IPS-18a (cell line): ENCODE results near the gene CDKN2C.
"Not testable (repeated sequence)": the region's sequence is repeated elsewhere in the genome, so short reads cannot be mapped to it uniquely, and the experiment has no call there.

Experiments
- H3K27ac ChIP-seq: one replicate; pipeline ENCODE4 v1.5.1; 2013; ENCODE audit warnings: low read length
- H3K27me3 ChIP-seq: one replicate; pipeline ENCODE4 v1.6.1; 2013; ENCODE audit warnings: mild to moderate bottlenecking, low read length; ENCODE audit not compliant: control insufficient read depth, insufficient read depth
- H3K36me3 ChIP-seq: one replicate; pipeline ENCODE4 v1.6.1; 2013; ENCODE audit warnings: low read depth, low read length; ENCODE audit not compliant: control insufficient read depth
- H3K4me1 ChIP-seq: one replicate; pipeline ENCODE4 v1.6.1; 2013; ENCODE audit warnings: low read depth, low read length; ENCODE audit not compliant: control insufficient read depth
- H3K4me3 ChIP-seq: one replicate; pipeline ENCODE4 v1.5.1; 2013; ENCODE audit warnings: low read length
- H3K9ac ChIP-seq: one replicate; pipeline ENCODE4 v1.6.1; 2013; ENCODE audit warnings: mild to moderate bottlenecking, low read length, moderate library complexity
- H3K9me3 ChIP-seq: one replicate; pipeline ENCODE4 v1.6.1; 2013; ENCODE audit warnings: low read depth, low read length; ENCODE audit not compliant: control insufficient read depth

CDKN2C gene

GRCh38 chr1:50969611-50970508 is at the start of gene CDKN2C:
CDKN2C (plus strand) TSS chr1:50970245; CDS start chr1:50970369, 124 bp downstream.
- Histone ChIP-seq H3K9ac (no peak within 1 kb of the TSS), H3K27ac (no peak within 1 kb of the TSS)

GRCh38 chr1:50920409-50920808 is 49.6 kb upstream of the CDKN2C start:
- H3K27ac ChIP-seq = no peak overlapping the region
- no peaks in the 10 kb centered on the region for H3K9me3 ChIP-seq
- no peaks in the 10 kb centered on the region for H3K4me1 ChIP-seq
- no peaks in the 10 kb centered on the region for H3K27me3 ChIP-seq
- H3K36me3 ChIP-seq = no peaks in the 10 kb centered on the region
- no peak overlapping the region for H3K4me3 ChIP-seq
- no peak overlapping the region for H3K9ac ChIP-seq

More at GRCh38 chr1:50969611-50970508, at the start of gene CDKN2C:
- Histone ChIP-seq H3K4me1 (peaks cover 13% of the 10 kb centered on the region), H3K4me3 (peak within 1 kb of the TSS; percentile 56), H3K9me3 (no peaks in the 10 kb centered on the region), H3K36me3 (no peaks in the 10 kb centered on the region), H3K27me3 (peaks cover 96% of the 10 kb centered on the region)

GRCh38 chr1:50921029-50921428 is 49.0 kb upstream of the CDKN2C start:
- no peak overlapping the region for H3K9ac ChIP-seq
- no peaks in the 10 kb centered on the region for H3K27me3 ChIP-seq
- H3K9me3 ChIP-seq = no peaks in the 10 kb centered on the region
- no peak overlapping the region for H3K27ac ChIP-seq
- no peaks in the 10 kb centered on the region for H3K4me1 ChIP-seq
- no peak overlapping the region for H3K4me3 ChIP-seq
- H3K36me3 ChIP-seq = no peaks in the 10 kb centered on the region

DNA sequence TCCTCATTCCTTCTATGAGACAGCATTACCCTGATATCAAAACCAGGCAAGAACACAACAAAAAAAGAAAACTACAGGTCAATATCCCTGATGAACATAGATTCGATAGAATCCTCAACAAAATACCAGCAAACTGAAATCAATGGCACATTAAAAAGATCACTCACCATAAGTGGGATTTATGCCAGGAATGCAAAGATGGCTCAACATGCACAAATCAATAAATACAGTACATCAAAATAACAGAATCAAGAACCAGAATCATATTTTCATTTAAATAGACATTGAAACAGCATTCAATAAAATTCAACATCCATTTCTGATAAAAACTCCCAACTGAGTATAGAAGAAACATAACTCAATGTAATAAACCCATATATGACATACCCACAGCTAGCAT is 46.5 kb upstream of the CDKN2C start:
- H3K36me3 ChIP-seq = no peaks in the 10 kb centered on the region
- no peak overlapping the region for H3K9ac ChIP-seq
- H3K4me3 ChIP-seq = no peak overlapping the region
- H3K27ac ChIP-seq = no peak overlapping the region
- H3K27me3 ChIP-seq = no peaks in the 10 kb centered on the region
- H3K9me3 ChIP-seq = no peaks in the 10 kb centered on the region
- H3K4me1 ChIP-seq = no peaks in the 10 kb centered on the region

DNA sequence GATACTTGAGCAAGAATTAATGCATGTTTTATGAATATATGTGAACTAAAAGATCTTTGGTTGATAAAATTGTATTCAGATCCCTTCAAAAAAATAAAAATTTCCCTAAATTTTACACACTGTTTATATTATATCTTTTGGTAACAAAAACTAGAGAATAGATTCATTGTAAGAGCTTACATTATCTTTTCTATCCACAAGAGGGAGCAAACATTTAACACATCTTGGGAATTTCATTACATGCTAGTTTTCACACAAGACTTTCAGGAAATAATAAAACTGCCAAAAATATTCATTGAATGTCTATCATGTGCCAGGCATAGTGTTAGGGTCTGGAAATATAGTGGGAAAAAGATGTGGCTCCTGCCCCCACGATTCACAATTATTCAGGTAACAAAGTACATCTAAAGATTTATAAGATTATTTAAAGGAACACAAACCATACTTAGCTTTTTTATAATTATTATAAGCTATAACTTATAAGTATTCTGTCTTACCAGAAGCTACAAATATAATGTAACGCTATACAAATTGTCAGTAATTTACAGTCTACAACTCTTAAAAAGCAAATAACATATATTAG is 40.6 kb upstream of the CDKN2C start:
- no peaks in the 10 kb centered on the region for H3K4me1 ChIP-seq
- no peaks in the 10 kb centered on the region for H3K36me3 ChIP-seq
- no peaks in the 10 kb centered on the region for H3K27me3 ChIP-seq
- H3K9ac ChIP-seq = no peak overlapping the region
- H3K4me3 ChIP-seq = no peak overlapping the region
- no peaks in the 10 kb centered on the region for H3K9me3 ChIP-seq
- H3K27ac ChIP-seq = no peak overlapping the region

DNA sequence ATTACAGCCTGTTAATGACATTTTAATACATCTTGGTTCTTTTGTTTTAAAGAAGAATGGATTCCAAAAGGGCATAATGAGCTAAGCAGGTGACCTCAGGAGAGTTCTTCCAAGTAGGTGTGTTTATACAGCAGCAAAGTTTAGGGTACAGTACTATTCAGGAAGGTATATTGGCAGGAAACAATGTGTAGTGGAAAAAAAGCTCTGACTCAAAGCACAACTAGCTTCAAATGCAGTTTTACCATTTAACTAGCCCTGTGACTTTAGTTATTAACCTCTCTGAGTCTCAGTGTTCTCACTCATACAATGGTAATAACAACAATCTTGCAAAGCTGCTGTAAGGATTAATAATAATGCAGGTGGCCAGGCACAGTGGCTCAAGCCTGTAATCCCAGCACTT is 39.9 kb upstream of the CDKN2C start:
- Histone ChIP-seq H3K4me3 (no peak overlapping the region), H3K27me3 (no peaks in the 10 kb centered on the region), H3K9me3 (no peaks in the 10 kb centered on the region), H3K9ac (no peak overlapping the region), H3K36me3 (no peaks in the 10 kb centered on the region), H3K27ac (no peak overlapping the region), H3K4me1 (no peaks in the 10 kb centered on the region)

- H3K36me3 ChIP-seq = no peaks in the 10 kb centered on the region
- no peak overlapping the region for H3K4me3 ChIP-seq
- no peaks in the 10 kb centered on the region for H3K27me3 ChIP-seq
- H3K4me1 ChIP-seq = no peaks in the 10 kb centered on the region
- no peaks in the 10 kb centered on the region for H3K9me3 ChIP-seq
- H3K27ac ChIP-seq = no peak overlapping the region
- no peak overlapping the region for H3K9ac ChIP-seq
Observed at GRCh38 chr1:50930965-50931737, 38.9 kb upstream of the CDKN2C start.

DNA sequence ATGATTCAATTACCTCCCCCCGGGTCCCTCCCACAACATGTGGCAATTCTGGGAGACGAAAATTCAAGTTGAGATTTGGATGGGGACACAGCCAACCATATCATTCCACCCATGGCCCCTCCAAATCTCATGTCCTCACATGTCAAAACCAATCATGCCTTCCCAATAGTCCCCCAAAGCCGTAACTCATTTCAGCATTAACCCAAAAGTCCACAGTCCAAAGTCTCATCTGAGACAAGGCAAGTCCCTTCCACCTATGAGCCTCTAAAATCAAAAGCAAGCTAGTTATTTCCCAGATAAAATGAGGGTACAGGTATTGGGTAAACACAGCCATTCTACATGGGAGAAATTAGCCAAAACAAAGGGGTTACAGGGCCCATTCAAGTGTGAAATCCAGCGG is 38.0 kb upstream of the CDKN2C start:
- H3K9ac ChIP-seq, H3K4me1 ChIP-seq, H3K9me3 ChIP-seq, H3K27me3 ChIP-seq, H3K36me3 ChIP-seq, H3K27ac ChIP-seq, H3K4me3 ChIP-seq: not testable (repeated sequence)

GRCh38 chr1:50933770-50934169 is 36.3 kb upstream of the CDKN2C start:
- H3K27ac ChIP-seq, H3K4me1 ChIP-seq: not testable (repeated sequence)

GRCh38 chr1:50934838-50935237 is 35.2 kb upstream of the CDKN2C start:
- Histone ChIP-seq H3K27ac (no peak overlapping the region), H3K4me1 (no peaks in the 10 kb centered on the region), H3K9ac (no peak overlapping the region), H3K4me3 (no peak overlapping the region), H3K27me3 (no peaks in the 10 kb centered on the region), H3K9me3 (no peaks in the 10 kb centered on the region), H3K36me3 (no peaks in the 10 kb centered on the region)

More at GRCh38 chr1:50933770-50934169, 36.3 kb upstream of the CDKN2C start:
- not testable (repeated sequence) for H3K4me3 ChIP-seq, H3K36me3 ChIP-seq, H3K27me3 ChIP-seq, H3K9me3 ChIP-seq, H3K9ac ChIP-seq

DNA sequence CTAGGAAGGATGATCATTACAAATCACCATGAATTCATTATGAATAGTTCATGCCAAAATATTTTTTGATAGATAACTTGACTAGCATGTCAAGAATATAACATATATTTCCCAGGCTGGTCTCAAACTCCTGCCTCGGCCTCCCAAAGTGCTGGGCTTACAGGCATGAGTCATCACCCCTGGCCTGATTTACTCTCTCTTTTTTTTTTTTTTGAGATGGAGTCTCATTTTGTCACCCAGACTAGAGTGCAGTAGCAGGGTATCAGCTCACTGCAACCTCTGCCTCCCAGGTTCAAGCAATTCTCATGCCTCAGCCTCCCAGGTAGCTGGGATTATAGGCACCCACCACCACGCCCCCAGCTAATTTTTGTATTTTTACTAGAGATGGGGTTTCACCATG is 34.8 kb upstream of the CDKN2C start:
- not testable (repeated sequence) for H3K27ac ChIP-seq, H3K36me3 ChIP-seq, H3K27me3 ChIP-seq, H3K9me3 ChIP-seq, H3K4me3 ChIP-seq, H3K4me1 ChIP-seq, H3K9ac ChIP-seq
